Measurements from ENCODE around the gene KLF7.

The KLF7 gene

GRCh38 chr2:207160115-207160514 is 5.6 kb downstream of the KLF7 start:
- Histone ChIP-seq H3K79me2 (ENCODE audit: low read length) (peaks cover 84% of the 10 kb centered on the region), H3K9me2 (replicated peaks; ENCODE audit: insufficient read depth, low read length) (no peaks in the 10 kb centered on the region), H2AFZ (ENCODE audit: low read length) (no peak overlapping the region), H3K4me3 (ENCODE audit: low read length) (no peak overlapping the region), H3K4me1 (ENCODE audit: low read length) (peaks cover 8% of the 10 kb centered on the region; the same call in 1 of the 2 replicates), H3K36me3 (replicated peaks; ENCODE audit: insufficient read depth, low read length) (no peaks in the 10 kb centered on the region), H3K27ac (ENCODE audit: low read length) (no peak overlapping the region), H4K20me1 (ENCODE audit: insufficient read depth, low read length) (0 out of 2 replicates have a peak, but pooled peaks cover 3% of the 10 kb centered on the region), H3K4me2 (ENCODE audit: low read depth, low read length) (no peak overlapping the region), H3K9ac (ENCODE audit: low read length) (no peak overlapping the region), H3F3A (ENCODE audit: insufficient read depth, low read length) (no peaks in the 10 kb centered on the region), H3K9me3 (replicated peaks; ENCODE audit: insufficient read depth, low read length) (no peaks in the 10 kb centered on the region), H3K27me3 (replicated peaks; ENCODE audit: insufficient read depth, low read length) (no peaks in the 10 kb centered on the region)
- TF ChIP-seq EZH2 (optimal IDR thresholded peaks at IDR 0.05; ENCODE audit: low read depth, low read length), result no peak
- no peak for TF ChIP-seq EZH2phosphoT487 (IDR thresholded peaks at IDR 0.05; ENCODE audit: low read length)
- TF ChIP-seq CTCF (IDR thresholded peaks at IDR 0.05; ENCODE audit: low read length), result no peak
- no peak for DNase-seq

- Histone ChIP-seq H3F3A (ENCODE audit: insufficient read depth, low read length) (no peaks in the 10 kb centered on the region), H3K4me2 (ENCODE audit: low read depth, low read length) (no peak overlapping the region), H3K27ac (ENCODE audit: low read length) (no peak overlapping the region), H3K9ac (ENCODE audit: low read length) (no peak overlapping the region), H3K9me3 (replicated peaks; ENCODE audit: insufficient read depth, low read length) (no peaks in the 10 kb centered on the region), H3K27me3 (replicated peaks; ENCODE audit: insufficient read depth, low read length) (no peaks in the 10 kb centered on the region), H3K36me3 (replicated peaks; ENCODE audit: insufficient read depth, low read length) (no peaks in the 10 kb centered on the region), H3K4me1 (ENCODE audit: low read length) (peaks cover 6% of the 10 kb centered on the region; the same call in 1 of the 2 replicates), H4K20me1 (ENCODE audit: insufficient read depth, low read length) (0 out of 2 replicates have a peak, but pooled peaks cover 3% of the 10 kb centered on the region), H3K9me2 (replicated peaks; ENCODE audit: insufficient read depth, low read length) (no peaks in the 10 kb centered on the region), H3K4me3 (ENCODE audit: low read length) (no peak overlapping the region), H3K79me2 (ENCODE audit: low read length) (peaks cover 83% of the 10 kb centered on the region), H2AFZ (ENCODE audit: low read length) (no peak overlapping the region)
- DNase-seq, result no peak
- TF ChIP-seq EZH2phosphoT487 (IDR thresholded peaks at IDR 0.05; ENCODE audit: low read length) (no peak), EZH2 (optimal IDR thresholded peaks at IDR 0.05; ENCODE audit: low read depth, low read length) (no peak), CTCF (IDR thresholded peaks at IDR 0.05; ENCODE audit: low read length) (no peak)
These were observed 6.7 kb downstream of the KLF7 start for GRCh38 chr2:207159002-207159401.

- Histone ChIP-seq H3K4me1 (ENCODE audit: low read length) (no peaks in the 10 kb centered on the region), H3K27me3 (replicated peaks; ENCODE audit: insufficient read depth, low read length) (no peaks in the 10 kb centered on the region), H3K4me3 (ENCODE audit: low read length) (no peak overlapping the region), H3K9me2 (replicated peaks; ENCODE audit: insufficient read depth, low read length) (no peaks in the 10 kb centered on the region), H3K9me3 (replicated peaks; ENCODE audit: insufficient read depth, low read length) (no peaks in the 10 kb centered on the region), H3K36me3 (replicated peaks; ENCODE audit: insufficient read depth, low read length) (no peaks in the 10 kb centered on the region), H3K79me2 (ENCODE audit: low read length) (peaks cover 80% of the 10 kb centered on the region), H3K27ac (ENCODE audit: low read length) (no peak overlapping the region), H3F3A (ENCODE audit: insufficient read depth, low read length) (no peaks in the 10 kb centered on the region), H4K20me1 (ENCODE audit: insufficient read depth, low read length) (0 out of 2 replicates have a peak, but pooled peaks cover 3% of the 10 kb centered on the region), H2AFZ (ENCODE audit: low read length) (no peak overlapping the region), H3K4me2 (ENCODE audit: low read depth, low read length) (no peak overlapping the region), H3K9ac (ENCODE audit: low read length) (no peak overlapping the region)
- DNase-seq, result no peak
- TF ChIP-seq EZH2 (optimal IDR thresholded peaks at IDR 0.05; ENCODE audit: low read depth, low read length), result no peak
- TF ChIP-seq CTCF (IDR thresholded peaks at IDR 0.05; ENCODE audit: low read length), result no peak
- TF ChIP-seq EZH2phosphoT487 (IDR thresholded peaks at IDR 0.05; ENCODE audit: low read length), result no peak
These were observed 8.0 kb downstream of the KLF7 start for GRCh38 chr2:207157731-207158130.

All from MM.1S (cell line).